Measurements from ENCODE around the gene TRUB2.

Gene TRUB2

GRCh38 chr9:128309551-128309950 is 12.7 kb downstream of the TRUB2 start:
- Histone ChIP-seq H3K27me3 (no peaks in the 10 kb centered on the region), H3K4me3 (no peak overlapping the region), H3K9me3 (no peaks in the 10 kb centered on the region), H4K20me1 (no peaks in the 10 kb centered on the region), H3K4me1 (no peaks in the 10 kb centered on the region), H3K27ac (no peak overlapping the region), H3K9ac (no peak overlapping the region), H3K36me3 (peaks cover 95% of the 10 kb centered on the region), H3K4me2 (no peak overlapping the region)
- no peak for TF ChIP-seq Cebpa-rat (IDR thresholded peaks at IDR 0.05)

- Histone ChIP-seq H3K27me3 (no peaks in the 10 kb centered on the region), H3K36me3 (peaks cover 51% of the 10 kb centered on the region), H3K9me3 (no peaks in the 10 kb centered on the region), H4K20me1 (no peaks in the 10 kb centered on the region), H3K4me1 (no peaks in the 10 kb centered on the region), H3K4me3 (no peak overlapping the region), H3K4me2 (no peak overlapping the region), H3K9ac (no peak overlapping the region), H3K27ac (no peak overlapping the region)
- TF ChIP-seq Cebpa-rat (IDR thresholded peaks at IDR 0.05) = no peak
Observed at GRCh38 chr9:128304971-128305288, 17.3 kb downstream of the TRUB2 start.

GRCh38 chr9:128304136-128304970 is 17.9 kb downstream of the TRUB2 start:
- Histone ChIP-seq H3K27ac (no peak overlapping the region), H3K9me3 (no peaks in the 10 kb centered on the region), H4K20me1 (no peaks in the 10 kb centered on the region), H3K4me2 (no peak overlapping the region), H3K4me3 (no peak overlapping the region), H3K9ac (no peak overlapping the region), H3K27me3 (no peaks in the 10 kb centered on the region), H3K4me1 (no peaks in the 10 kb centered on the region), H3K36me3 (peaks cover 45% of the 10 kb centered on the region)
- TF ChIP-seq Cebpa-rat (IDR thresholded peaks at IDR 0.05) = no peak

GRCh38 chr9:128298535-128299482 is 23.4 kb downstream of the TRUB2 start:
- Histone ChIP-seq H3K9me3 (no peaks in the 10 kb centered on the region), H3K9ac (no peak overlapping the region), H3K27ac (no peak overlapping the region), H3K4me3 (no peak overlapping the region), H3K4me2 (no peak overlapping the region), H3K4me1 (peaks cover 13% of the 10 kb centered on the region), H4K20me1 (no peaks in the 10 kb centered on the region), H3K36me3 (no peaks in the 10 kb centered on the region), H3K27me3 (no peaks in the 10 kb centered on the region)
- TF ChIP-seq Cebpa-rat (IDR thresholded peaks at IDR 0.05) = no peak

- Histone ChIP-seq H3K4me1 (peaks cover 28% of the 10 kb centered on the region), H3K9ac (0 out of 2 replicates have a peak overlapping the region, but pooled peaks have one; percentile 15), H3K4me2 (no peak overlapping the region), H3K27me3 (no peaks in the 10 kb centered on the region), H4K20me1 (no peaks in the 10 kb centered on the region), H3K36me3 (no peaks in the 10 kb centered on the region), H3K27ac (no peak overlapping the region), H3K9me3 (no peaks in the 10 kb centered on the region), H3K4me3 (no peak overlapping the region)
- TF ChIP-seq Cebpa-rat (IDR thresholded peaks at IDR 0.05) = no peak
Observed at GRCh38 chr9:128297221-128297773, 24.9 kb downstream of the TRUB2 start.

- H3K9ac ChIP-seq = no peak overlapping the region
- no peak overlapping the region for H3K27ac ChIP-seq
- no peaks in the 10 kb centered on the region for H3K9me3 ChIP-seq
- H3K27me3 ChIP-seq = no peaks in the 10 kb centered on the region
- peaks cover 33% of the 10 kb centered on the region for H3K4me1 ChIP-seq
- H3K36me3 ChIP-seq = no peaks in the 10 kb centered on the region
- TF ChIP-seq Cebpa-rat (IDR thresholded peaks at IDR 0.05) = no peak
- no peak overlapping the region for H3K4me2 ChIP-seq
- H3K4me3 ChIP-seq = no peak overlapping the region
- H4K20me1 ChIP-seq = no peaks in the 10 kb centered on the region
Observed at GRCh38 chr9:128296340-128297220, 25.7 kb downstream of the TRUB2 start.

- Histone ChIP-seq H3K4me2 (no peak overlapping the region), H3K4me3 (no peak overlapping the region), H3K27ac (no peak overlapping the region), H3K9me3 (no peaks in the 10 kb centered on the region), H3K9ac (no peak overlapping the region), H3K36me3 (no peaks in the 10 kb centered on the region), H3K4me1 (peaks cover 33% of the 10 kb centered on the region), H4K20me1 (no peaks in the 10 kb centered on the region), H3K27me3 (no peaks in the 10 kb centered on the region)
- no peak for TF ChIP-seq Cebpa-rat (IDR thresholded peaks at IDR 0.05)
Observed at GRCh38 chr9:128294142-128294541, 28.1 kb downstream of the TRUB2 start.

- no peak overlapping the region for H3K4me3 ChIP-seq
- no peaks in the 10 kb centered on the region for H4K20me1 ChIP-seq
- peak overlapping the region; percentile 26; the same call in 1 of the 2 replicates for H3K9ac ChIP-seq
- H3K4me1 ChIP-seq = peaks cover 33% of the 10 kb centered on the region
- H3K4me2 ChIP-seq = peak overlapping the region; percentile 51
- H3K27ac ChIP-seq = no peak overlapping the region
- peaks cover 10% of the 10 kb centered on the region for H3K36me3 ChIP-seq
- no peaks in the 10 kb centered on the region for H3K27me3 ChIP-seq
- TF ChIP-seq Cebpa-rat (IDR thresholded peaks at IDR 0.05) = no peak
- no peaks in the 10 kb centered on the region for H3K9me3 ChIP-seq
Observed at GRCh38 chr9:128293091-128293490, 29.2 kb downstream of the TRUB2 start.

GRCh38 chr9:128292009-128292408 is 30.2 kb downstream of the TRUB2 start:
- Histone ChIP-seq H4K20me1 (no peaks in the 10 kb centered on the region), H3K27ac (no peak overlapping the region), H3K4me2 (peak overlapping the region; percentile 51), H3K4me1 (peaks cover 33% of the 10 kb centered on the region), H3K36me3 (peaks cover 17% of the 10 kb centered on the region), H3K27me3 (no peaks in the 10 kb centered on the region), H3K4me3 (no peak overlapping the region), H3K9me3 (no peaks in the 10 kb centered on the region), H3K9ac (no peak overlapping the region)
- TF ChIP-seq Cebpa-rat (IDR thresholded peaks at IDR 0.05) = no peak

Measured in BLaER1 (cell line).